Measurements from ENCODE around the gene ALDH16A1.

Gene ALDH16A1

GRCh38 chr19:49453013-49453756 is at the start of gene ALDH16A1:
Gene ALDH16A1 (plus strand): TSS chr19:49453225. CDS start chr19:49453332, 107 bp downstream.
- H3K4me3 ChIP-seq (ENCODE audit: low read depth, low read length), result peak within 1 kb of the TSS; percentile 94
- peak; percentile 99 for DNase-seq (ENCODE audit: low read depth)
- TF ChIP-seq CTCF (IDR thresholded peaks at IDR 0.05; ENCODE audit: insufficient read depth, low read depth, low read length, missing control alignments), result no peak

GRCh38 chr19:49403404-49404187 is 49.4 kb upstream of the ALDH16A1 start:
- H3K4me3 ChIP-seq (ENCODE audit: low read depth, low read length), result no peak overlapping the region
- no peak for TF ChIP-seq CTCF (IDR thresholded peaks at IDR 0.05; ENCODE audit: insufficient read depth, low read depth, low read length, missing control alignments)
- DNase-seq (ENCODE audit: low read depth), result peak; percentile 55

GRCh38 chr19:49407079-49407478 is 45.9 kb upstream of the ALDH16A1 start:
- DNase-seq (ENCODE audit: low read depth), result no peak
- H3K4me3 ChIP-seq (ENCODE audit: low read depth, low read length), result no peak overlapping the region
- no peak for TF ChIP-seq CTCF (IDR thresholded peaks at IDR 0.05; ENCODE audit: insufficient read depth, low read depth, low read length, missing control alignments)

GRCh38 chr19:49407482-49408015 is 45.5 kb upstream of the ALDH16A1 start:
- no peak overlapping the region for H3K4me3 ChIP-seq (ENCODE audit: low read depth, low read length)
- TF ChIP-seq CTCF (IDR thresholded peaks at IDR 0.05; ENCODE audit: insufficient read depth, low read depth, low read length, missing control alignments), result no peak
- no peak for DNase-seq (ENCODE audit: low read depth)

- TF ChIP-seq CTCF (IDR thresholded peaks at IDR 0.05; ENCODE audit: insufficient read depth, low read depth, low read length, missing control alignments), result no peak
- DNase-seq (ENCODE audit: low read depth), result no peak
- peak overlapping the region; percentile 47 for H3K4me3 ChIP-seq (ENCODE audit: low read depth, low read length)
These were observed 44.1 kb upstream of the ALDH16A1 start for GRCh38 chr19:49408816-49409440.

GRCh38 chr19:49409441-49410029 is 43.5 kb upstream of the ALDH16A1 start:
- peak; percentile 68 for DNase-seq (ENCODE audit: low read depth)
- no peak for TF ChIP-seq CTCF (IDR thresholded peaks at IDR 0.05; ENCODE audit: insufficient read depth, low read depth, low read length, missing control alignments)
- peak overlapping the region; percentile 47 for H3K4me3 ChIP-seq (ENCODE audit: low read depth, low read length)
